Endothelial cell of umbilical vein (primary cell): Measurements from ENCODE around the gene TMEM120A. TPM values are rescaled to one million over a fixed set of nuclear protein-coding genes. Genes with fewer than 3 reads are reported as not detected.

Experiments
- BruUV-seq: library from RNA; stranded (reverse); fragments of 400-500 nt; replicated peaks from 2 replicates; lab custom pipeline; 2021; lab: Mats Ljungman, UMichigan
- CTCF ChIA-PET: fragments of 300-600, 350-600 bp; sonication (Branson Sonifier 250); formaldehyde crosslinking; loops from one replicate; lab custom pipeline; 2021; ENCODE audit warnings: antibody characterized with exemption, inconsistent platforms; lab: Charles Lee
- POLR2A ChIA-PET: fragments of 300-600, 350-600 bp; sonication (Branson Sonifier 250); formaldehyde crosslinking; loops from one replicate; lab custom pipeline; 2021; ENCODE audit warnings: antibody characterized with exemption, inconsistent platforms; lab: Charles Lee
- DNase-seq: peaks from one replicate; pipeline ENCODE4 v3.0.0-alpha.2; 2011; ENCODE audit warnings: low read depth, low spot score
- FAIRE-seq: peaks from 2 replicates; lab custom pipeline; 2011; peaks lifted over from hg19 to GRCh38; lab: Jason Lieb, UNC
- H2AFZ ChIP-seq: 2 replicates; pipeline ENCODE4 v1.6.0; 2012; ENCODE audit warnings: low read depth, low read length, control low read depth, inconsistent platforms
- H3K27ac ChIP-seq: 2 replicates; pipeline ENCODE4 v1.5.1; 2011; ENCODE audit warnings: low read depth, mild to moderate bottlenecking, control low read depth, low read length, moderate library complexity; ENCODE audit not compliant: insufficient read depth
- H3K27me3 ChIP-seq, 2 experiments: 2 replicates each; pipeline versions ENCODE4 v1.6.0 to v1.6.1; 2011; ENCODE audit warnings: low read length in 2 of 2, mixed read lengths in 1 of 2; ENCODE audit not compliant: control insufficient read depth in 2 of 2, insufficient read depth in 2 of 2
- H3K36me3 ChIP-seq, 2 experiments: 2 replicates in 1 of 2; 3 replicates in 1 of 2; pipeline ENCODE4 v1.5.1; 2011; ENCODE audit warnings: low read length in 2 of 2, mild to moderate bottlenecking in 1 of 2, moderate library complexity in 1 of 2; ENCODE audit not compliant: control insufficient read depth in 2 of 2, insufficient read depth in 2 of 2; ENCODE audit errors: extremely low read depth in 1 of 2
- H3K4me1 ChIP-seq: 3 replicates; pipeline ENCODE4 v1.5.1; 2011; ENCODE audit warnings: mild to moderate bottlenecking, low read length; ENCODE audit not compliant: control insufficient read depth, insufficient read depth; ENCODE audit errors: extremely low read depth
- H3K4me2 ChIP-seq: 2 replicates; pipeline ENCODE4 v1.6.1; 2011; ENCODE audit warnings: low read length, control low read depth, mixed read lengths; ENCODE audit not compliant: insufficient read depth
- H3K4me3 ChIP-seq, 3 experiments: fragments of 200-600 bp in 1 of 3; sonication (generic), shearing (Covaris generic) in 1 of 3; replicated peaks in 1 of 3; 2 replicates each; pipeline ENCODE4 v1.5.1; 2011 to 2016; ENCODE audit warnings: control low read depth in 3 of 3, low read length in 3 of 3, mild to moderate bottlenecking in 2 of 3, inconsistent platforms in 1 of 3, low read depth in 1 of 3, moderate library complexity in 1 of 3; ENCODE audit not compliant: insufficient read depth in 1 of 3
- H3K79me2 ChIP-seq: 2 replicates; pipeline ENCODE4 v1.6.0; 2012; ENCODE audit warnings: low read length, inconsistent platforms; ENCODE audit not compliant: control insufficient read depth, insufficient read depth
- H3K9ac ChIP-seq: replicated peaks from 2 replicates; pipeline ENCODE3; 2011; ENCODE audit warnings: low read length, control low read depth; ENCODE audit not compliant: insufficient read depth; ENCODE audit errors: extremely low read depth
- H3K9me1 ChIP-seq: replicated peaks from 3 replicates; pipeline ENCODE4 v1.6.0; 2011; ENCODE audit warnings: mild to moderate bottlenecking, low read length; ENCODE audit not compliant: control insufficient read depth, insufficient read depth; ENCODE audit errors: extremely low read depth
- H3K9me3 ChIP-seq: replicated peaks from 2 replicates; pipeline ENCODE4 v1.5.1; 2012; ENCODE audit warnings: low read length, inconsistent platforms; ENCODE audit not compliant: control insufficient read depth, insufficient read depth
- H4K20me1 ChIP-seq: replicated peaks from 2 replicates; pipeline ENCODE3; 2011; ENCODE audit warnings: mild to moderate bottlenecking, low read length; ENCODE audit not compliant: control insufficient read depth, insufficient read depth; ENCODE audit errors: extremely low read depth
- EZH2 ChIP-seq: IDR thresholded peaks from 2 replicates; pipeline ENCODE4 v1.6.1; 2012; ENCODE audit warnings: borderline replicate concordance, low read depth, mild to moderate bottlenecking, moderate library complexity, low read length, inconsistent platforms; ENCODE audit not compliant: severe bottlenecking
- FOS ChIP-seq: IDR thresholded peaks from 2 replicates; pipeline ENCODE4 v1.6.1; 2011; ENCODE audit warnings: mild to moderate bottlenecking, low read length, moderate library complexity, borderline replicate concordance; ENCODE audit not compliant: insufficient read depth
- JUN ChIP-seq: IDR thresholded peaks from 2 replicates; pipeline ENCODE4 v1.6.1; 2011; ENCODE audit warnings: borderline replicate concordance, low read depth; ENCODE audit not compliant: insufficient read length, insufficient read depth
- MYC ChIP-seq: IDR thresholded peaks from one replicate; pipeline ENCODE4 v1.6.1; 2011; ENCODE audit warnings: mild to moderate bottlenecking, low read depth, low read length
- POLR2A ChIP-seq: IDR thresholded peaks from 2 replicates; pipeline ENCODE4 v1.6.1; 2012; ENCODE audit warnings: low read depth, mild to moderate bottlenecking, control low read depth, low read length
- POLR2AphosphoS5 ChIP-seq: IDR thresholded peaks from 2 replicates; pipeline ENCODE4 v1.6.1; 2012; ENCODE audit warnings: low read depth, mild to moderate bottlenecking, control low read depth, low read length, moderate library complexity; ENCODE audit not compliant: insufficient read depth
- dilution Hi-C: fragments of 300-500 bp; cut with MboI; formaldehyde crosslinking; loops from one replicate; pipeline ENCODE4 v1.15.0; 2019; ENCODE audit warnings: low sequenced_read_pairs; ENCODE audit not compliant: extremely low pct_ligation_motif_present
- intact Hi-C: fragments of 100-400 bp; cut with micrococcal nuclease; formaldehyde crosslinking; loops from one replicate; pipeline ENCODE4 v1.10.0; 2022
- polyA plus RNA-seq, 4 experiments: library from polyadenylated mRNA; depleted of rRNA in 3 of 4; stranded (reverse) in 3 of 4; unstranded in 1 of 4; fragments of >200 nt; gene quantifications; 2 replicates each; pipeline versions ENCODE4 v1.2.1 to v1.2.3, GENCODE V29; 2011 to 2012; ENCODE audit warnings: missing spikeins in 1 of 4
- total RNA-seq: library from RNA; stranded (reverse); gene quantifications from 2 replicates; pipeline ENCODE4 v1.2.3, GENCODE V29; 2021
- TF ChIP-seq, protein P1 (sequence below): IDR thresholded peaks from 2 replicates; pipeline ENCODE4 v1.6.1; 2011; ENCODE audit not compliant: insufficient read depth, insufficient read length
- TF ChIP-seq, protein P2 (sequence below), 2 donors: IDR thresholded peaks; 1 replicate in 1 of 2; 2 replicates in 1 of 2; pipeline ENCODE4 v1.5.1; 2011; ENCODE audit warnings: low read length in 2 of 2, mild to moderate bottlenecking in 2 of 2, moderate library complexity in 2 of 2, control low read depth in 1 of 2, inconsistent platforms in 1 of 2, low read depth in 1 of 2; ENCODE audit not compliant: insufficient read depth in 1 of 2; ENCODE audit errors: extremely low read depth in 1 of 2

Gene TMEM120A
- total and polyA plus RNA-seq, 2 donors (not counting 3 experiments of a cell fraction or from before 2014, with no cell fraction given): 38.6 to 133 TPM

DNA sequence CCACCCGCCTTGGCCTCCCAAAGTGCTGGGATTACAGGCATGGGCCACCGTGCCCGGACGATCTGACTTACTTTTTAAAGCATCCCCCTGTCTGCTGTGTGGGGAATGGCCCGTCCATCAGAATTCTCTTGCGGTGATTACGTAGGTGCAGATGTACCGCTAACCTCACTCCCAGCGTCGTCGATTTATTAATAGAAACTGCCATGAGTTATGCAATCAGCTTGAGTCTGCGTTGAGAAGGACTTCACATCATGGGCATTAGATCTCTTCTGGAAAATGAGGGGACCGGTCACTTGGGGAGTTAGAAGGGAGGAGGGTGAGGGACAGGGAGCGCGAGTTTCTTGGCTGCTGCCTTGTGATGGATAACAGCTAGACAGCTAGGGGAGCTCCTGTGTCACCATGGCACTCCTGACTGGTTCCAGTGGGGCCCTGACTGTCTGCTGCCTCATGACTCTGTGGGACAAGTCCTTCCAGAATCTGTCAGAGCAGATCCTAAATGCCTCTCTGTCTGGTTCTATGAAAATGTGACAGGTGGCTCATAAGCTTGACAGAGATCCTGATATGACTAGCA is 44.2 kb downstream of the TMEM120A start:
- no peaks in the 10 kb centered on the region for H3K36me3 ChIP-seq
- TF ChIP-seq, protein P1, sequence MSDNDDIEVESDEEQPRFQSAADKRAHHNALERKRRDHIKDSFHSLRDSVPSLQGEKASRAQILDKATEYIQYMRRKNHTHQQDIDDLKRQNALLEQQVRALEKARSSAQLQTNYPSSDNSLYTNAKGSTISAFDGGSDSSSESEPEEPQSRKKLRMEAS: no peak
- TF ChIP-seq POLR2A: no peak
- H3K4me1 ChIP-seq: peaks cover 3% of the 10 kb centered on the region
- H3K9ac ChIP-seq: no peak overlapping the region
- no peak overlapping the region for H2AFZ ChIP-seq
- ChIA-PET CTCF (interaction anchor here (1.0 to 1.3 kb wide), 2 partner anchors 11 to 70 kb away, joined by 3 to 5 read pairs; no protein-coding TSS in a partner anchor), POLR2A (no interaction called here)
- H3K79me2 ChIP-seq: no peaks in the 10 kb centered on the region
- no peak for DNase-seq
- dilution Hi-C loops: no loop called here
- BruUV-seq: no TSS peak
- H3K9me1 ChIP-seq: no peaks in the 10 kb centered on the region
- no peak overlapping the region for H3K27ac ChIP-seq
- no peak for FAIRE-seq
- no peaks in the 10 kb centered on the region for H3K9me3 ChIP-seq
- H3K4me2 ChIP-seq: no peak overlapping the region
- no peak overlapping the region for H3K4me3 ChIP-seq
- H3K27me3 ChIP-seq: no peaks in the 10 kb centered on the region
- intact Hi-C loops: no loop called here
- no peaks in the 10 kb centered on the region for H4K20me1 ChIP-seq

DNA sequence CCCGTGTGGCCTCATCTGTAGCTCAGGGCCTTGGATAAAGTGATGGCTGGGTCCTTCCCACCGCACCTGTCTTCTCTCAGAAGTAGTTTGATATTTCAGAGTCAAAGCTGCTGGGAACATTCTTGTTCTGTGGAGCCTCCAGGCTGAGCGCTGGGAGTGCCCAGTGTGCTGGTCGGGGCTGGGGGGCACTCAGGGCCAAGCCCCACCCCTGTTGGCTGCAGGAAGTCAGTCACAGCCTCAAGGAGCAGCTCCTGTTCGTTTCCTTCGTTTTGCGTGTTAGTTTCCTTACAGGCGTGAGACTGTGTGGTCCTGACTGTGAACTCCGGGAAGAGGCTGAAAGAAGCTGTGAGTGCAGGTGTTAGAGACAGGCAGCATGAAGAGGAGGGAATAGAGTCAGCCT is 46.2 kb downstream of the TMEM120A start:
- ChIA-PET POLR2A (no interaction called here), CTCF (interaction anchor here (0.8 to 1.5 kb wide), 3 partner anchors 10 to 72 kb away, joined by 3 to 5 read pairs (median 4); no protein-coding TSS in a partner anchor)
- intact Hi-C loops (no loop called here), dilution Hi-C loops (no loop called here)
- H3K79me2 ChIP-seq: no peaks in the 10 kb centered on the region
- no peak overlapping the region for H3K4me3 ChIP-seq
- FAIRE-seq (no peak), DNase-seq (peak; percentile 13)
- no peak overlapping the region for H3K4me2 ChIP-seq
- H3K9me1 ChIP-seq: no peaks in the 10 kb centered on the region
- no peak overlapping the region for H3K9ac ChIP-seq
- TF ChIP-seq JUN (no peak), POLR2AphosphoS5 (no peak), MYC (no peak), EZH2 (no peak), POLR2A (no peak), FOS (no peak)
- TF ChIP-seq, protein P2, sequence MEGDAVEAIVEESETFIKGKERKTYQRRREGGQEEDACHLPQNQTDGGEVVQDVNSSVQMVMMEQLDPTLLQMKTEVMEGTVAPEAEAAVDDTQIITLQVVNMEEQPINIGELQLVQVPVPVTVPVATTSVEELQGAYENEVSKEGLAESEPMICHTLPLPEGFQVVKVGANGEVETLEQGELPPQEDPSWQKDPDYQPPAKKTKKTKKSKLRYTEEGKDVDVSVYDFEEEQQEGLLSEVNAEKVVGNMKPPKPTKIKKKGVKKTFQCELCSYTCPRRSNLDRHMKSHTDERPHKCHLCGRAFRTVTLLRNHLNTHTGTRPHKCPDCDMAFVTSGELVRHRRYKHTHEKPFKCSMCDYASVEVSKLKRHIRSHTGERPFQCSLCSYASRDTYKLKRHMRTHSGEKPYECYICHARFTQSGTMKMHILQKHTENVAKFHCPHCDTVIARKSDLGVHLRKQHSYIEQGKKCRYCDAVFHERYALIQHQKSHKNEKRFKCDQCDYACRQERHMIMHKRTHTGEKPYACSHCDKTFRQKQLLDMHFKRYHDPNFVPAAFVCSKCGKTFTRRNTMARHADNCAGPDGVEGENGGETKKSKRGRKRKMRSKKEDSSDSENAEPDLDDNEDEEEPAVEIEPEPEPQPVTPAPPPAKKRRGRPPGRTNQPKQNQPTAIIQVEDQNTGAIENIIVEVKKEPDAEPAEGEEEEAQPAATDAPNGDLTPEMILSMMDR (IDR thresholded peaks at IDR 0.05; ENCODE audit: extremely low read depth in 1 of 2, insufficient read depth in 1 of 2, low read depth in 1 of 2, low read length in 2 of 2): no peak
- TF ChIP-seq, protein P1: no peak
- peaks cover 3% of the 10 kb centered on the region for H3K4me1 ChIP-seq
- H3K27me3 ChIP-seq: no peaks in the 10 kb centered on the region
- no TSS peak for BruUV-seq
- H4K20me1 ChIP-seq: no peaks in the 10 kb centered on the region
- H2AFZ ChIP-seq: no peak overlapping the region
- H3K27ac ChIP-seq: no peak overlapping the region
- no peaks in the 10 kb centered on the region for H3K9me3 ChIP-seq
- H3K36me3 ChIP-seq: no peaks in the 10 kb centered on the region
